DOHH2 (cell line): ENCODE measurements around the gene MBTPS1.

Source experiments
- H3F3A ChIP-seq: fragments of 200-600 bp; sonication (generic), shearing (Covaris generic); 2 replicates; pipeline ENCODE4 v1.6.0; 2016; ENCODE audit warnings: antibody characterized with exemption, mild to moderate bottlenecking; ENCODE audit not compliant: control insufficient read depth, insufficient read depth
- H3K27ac ChIP-seq: fragments of 200-600 bp; sonication (generic); 2 replicates; pipeline ENCODE4 v1.5.1; 2014; ENCODE audit warnings: low read depth, mild to moderate bottlenecking, low read length, moderate library complexity
- H3K27me3 ChIP-seq: fragments of 200-600 bp; sonication (generic); 2 replicates; pipeline ENCODE4 v1.6.1; 2014; ENCODE audit warnings: mild to moderate bottlenecking, low read length, mixed read lengths; ENCODE audit not compliant: control insufficient read depth
- H3K36me3 ChIP-seq: fragments of 200-600 bp; sonication (generic); 2 replicates; pipeline ENCODE4 v1.6.1; 2014; ENCODE audit warnings: mild to moderate bottlenecking, low read length, moderate library complexity, mixed read lengths; ENCODE audit not compliant: control insufficient read depth
- H3K4me1 ChIP-seq: fragments of 200-600 bp; sonication (generic); 2 replicates; pipeline ENCODE4 v1.6.1; 2014; ENCODE audit warnings: mild to moderate bottlenecking, low read length, mixed read lengths; ENCODE audit not compliant: control insufficient read depth
- H3K4me2 ChIP-seq: fragments of 200-600 bp; sonication (generic); 2 replicates; pipeline ENCODE4 v1.6.0; 2014; ENCODE audit warnings: mild to moderate bottlenecking, low read length, moderate library complexity
- H3K4me3 ChIP-seq: fragments of 200-600 bp; sonication (generic); 2 replicates; pipeline ENCODE4 v1.5.1; 2014; ENCODE audit warnings: mild to moderate bottlenecking, low read length, mixed read lengths
- H3K79me2 ChIP-seq: fragments of 200-600 bp; sonication (generic); 2 replicates; pipeline ENCODE4 v1.6.1; 2014; ENCODE audit warnings: mild to moderate bottlenecking, low read length, mixed read lengths; ENCODE audit not compliant: control insufficient read depth
- H3K9me2 ChIP-seq: fragments of 200-600 bp; sonication (generic); replicated peaks from 2 replicates; pipeline ENCODE4 v1.6.1; 2014; ENCODE audit warnings: mild to moderate bottlenecking, low read length, mixed read lengths; ENCODE audit not compliant: control insufficient read depth
- H3K9me3 ChIP-seq: fragments of 200-600 bp; sonication (generic); 2 replicates; pipeline ENCODE4 v1.6.1; 2014; ENCODE audit warnings: antibody characterized with exemption, low read length, mixed read lengths; ENCODE audit not compliant: control insufficient read depth, insufficient read depth
- H4K20me1 ChIP-seq: fragments of 200-600 bp; sonication (generic); 2 replicates; pipeline ENCODE4 v1.6.0; 2014; ENCODE audit warnings: low read depth, mild to moderate bottlenecking, antibody characterized with exemption, low read length, moderate library complexity; ENCODE audit not compliant: control insufficient read depth, insufficient read depth
- CTCF ChIP-seq: fragments of 200-600 bp; sonication (generic); IDR thresholded peaks from one replicate; pipeline ENCODE4 v1.5.1; 2014; ENCODE audit warnings: antibody characterized with exemption, mild to moderate bottlenecking, low read depth, low read length; ENCODE audit not compliant: poor library complexity, severe bottlenecking
- EZH2phosphoT487 ChIP-seq: fragments of 200-600 bp; sonication (generic); IDR thresholded peaks from 2 replicates; pipeline ENCODE4 v1.6.1; 2017; ENCODE audit warnings: borderline replicate concordance, mild to moderate bottlenecking, antibody characterized with exemption, low read length, moderate library complexity, mixed read lengths

Gene MBTPS1

GRCh38 chr16:84021488-84021887 lies 95.3 kb downstream of the MBTPS1 start:
- Histone ChIP-seq H3K4me1 (no peaks in the 10 kb centered on the region), H3K4me3 (no peak overlapping the region), H4K20me1 (no peaks in the 10 kb centered on the region), H3K36me3 (no peaks in the 10 kb centered on the region), H3K27ac (no peak overlapping the region), H3K4me2 (no peak overlapping the region), H3K27me3 (no peaks in the 10 kb centered on the region), H3F3A (no peaks in the 10 kb centered on the region), H3K79me2 (no peaks in the 10 kb centered on the region), H3K9me3 (peaks cover 34% of the 10 kb centered on the region; the same call in 1 of the 2 replicates), H3K9me2 (no peaks in the 10 kb centered on the region)
- TF ChIP-seq CTCF = no peak
- TF ChIP-seq EZH2phosphoT487 = no peak

GRCh38 chr16:84020353-84020752 lies 96.4 kb downstream of the MBTPS1 start:
- Histone ChIP-seq H3K79me2 (no peaks in the 10 kb centered on the region), H3K4me1 (no peaks in the 10 kb centered on the region), H3K9me3 (peaks cover 39% of the 10 kb centered on the region; the same call in 1 of the 2 replicates), H3K36me3 (no peaks in the 10 kb centered on the region), H3K27ac (no peak overlapping the region), H3F3A (no peaks in the 10 kb centered on the region), H3K27me3 (no peaks in the 10 kb centered on the region), H3K4me2 (no peak overlapping the region), H3K9me2 (no peaks in the 10 kb centered on the region), H3K4me3 (no peak overlapping the region), H4K20me1 (no peaks in the 10 kb centered on the region)
- TF ChIP-seq CTCF = no peak

- H3K27me3 ChIP-seq = no peaks in the 10 kb centered on the region
- H3K4me2 ChIP-seq = no peak overlapping the region
- no peaks in the 10 kb centered on the region for H3K9me2 ChIP-seq
- TF ChIP-seq CTCF (no peak), EZH2phosphoT487 (no peak)
- H4K20me1 ChIP-seq = no peaks in the 10 kb centered on the region
- no peaks in the 10 kb centered on the region for H3K36me3 ChIP-seq
- H3F3A ChIP-seq = no peaks in the 10 kb centered on the region
- no peak overlapping the region for H3K27ac ChIP-seq
- no peak overlapping the region for H3K4me3 ChIP-seq
- H3K79me2 ChIP-seq = no peaks in the 10 kb centered on the region
- peaks cover 7% of the 10 kb centered on the region for H3K4me1 ChIP-seq
- H3K9me3 ChIP-seq = peaks cover 39% of the 10 kb centered on the region; the same call in 1 of the 2 replicates
Measured at GRCh38 chr16:84018710-84019109, 98.0 kb downstream of the MBTPS1 start.

GRCh38 chr16:84016477-84016876 lies 100.3 kb downstream of the MBTPS1 start:
- no peak overlapping the region for H3K27ac ChIP-seq

More at GRCh38 chr16:84016477-84016876, 100.3 kb downstream of the MBTPS1 start:
- Histone ChIP-seq H3K36me3 (no peaks in the 10 kb centered on the region), H3K9me2 (no peaks in the 10 kb centered on the region), H3K27me3 (no peaks in the 10 kb centered on the region), H3K79me2 (no peaks in the 10 kb centered on the region), H3K4me3 (no peak overlapping the region), H3F3A (no peaks in the 10 kb centered on the region), H4K20me1 (no peaks in the 10 kb centered on the region), H3K4me1 (peaks cover 7% of the 10 kb centered on the region), H3K4me2 (no peak overlapping the region), H3K9me3 (peaks cover 39% of the 10 kb centered on the region; the same call in 1 of the 2 replicates)
- TF ChIP-seq CTCF (no peak), EZH2phosphoT487 (no peak)
